Measurements from ENCODE around the gene DBN1. TPM values are rescaled to one million over a fixed set of nuclear protein-coding genes. Genes with fewer than 3 reads are reported as not detected.

DBN1 gene
- total and polyA plus RNA-seq, 2 experiments from 2014 or later = 106 to 290 TPM

- no peak overlapping the region for H3K4me3 ChIP-seq
These were observed 5.1 kb downstream of the DBN1 start for GRCh38 chr5:177468329-177468684.

More at GRCh38 chr5:177468329-177468684, 5.1 kb downstream of the DBN1 start:
- H3K4me1 ChIP-seq (ENCODE audit: insufficient read depth) = peaks cover 34% of the 10 kb centered on the region
- peaks cover 38% of the 10 kb centered on the region for H3K36me3 ChIP-seq (ENCODE audit: insufficient read depth)
- peaks cover 60% of the 10 kb centered on the region for H3K79me2 ChIP-seq (replicated peaks; ENCODE audit: insufficient read depth)
- no peaks in the 10 kb centered on the region for H3K9me2 ChIP-seq (ENCODE audit: insufficient read depth)
- H3K4me2 ChIP-seq = no peak overlapping the region
- H3F3A ChIP-seq (replicated peaks; ENCODE audit: low read depth) = peaks cover 37% of the 10 kb centered on the region
- peaks cover 82% of the 10 kb centered on the region for H3K36me3 Mint-ChIP-seq (ENCODE audit: low read depth)
- no peak for TF ChIP-seq NANOG (IDR thresholded peaks at IDR 0.05; ENCODE audit: borderline replicate concordance)
- no peak for TF ChIP-seq REST (IDR thresholded peaks at IDR 0.05; ENCODE audit: unreplicated experiment)
- TF ChIP-seq STAT1 (IDR thresholded peaks at IDR 0.05; ENCODE audit: unreplicated experiment) = no peak
- TF ChIP-seq EZH2phosphoT487 (IDR thresholded peaks at IDR 0.05; ENCODE audit: unreplicated experiment) = no peak
- TF ChIP-seq CREB1 (CRISPR knock-in tag; IDR thresholded peaks at IDR 0.05; ENCODE audit: low read depth) = no peak
- TF ChIP-seq ZNF462 (CRISPR knock-in tag; IDR thresholded peaks at IDR 0.05) = no peak
- TF ChIP-seq ZNF114 (CRISPR knock-in tag; IDR thresholded peaks at IDR 0.05) = no peak
- no peak for TF ChIP-seq JUNB (IDR thresholded peaks at IDR 0.05; ENCODE audit: unreplicated experiment)
- TF ChIP-seq POLR2AphosphoS5 (IDR thresholded peaks at IDR 0.05; ENCODE audit: low read depth) = no peak
- TF ChIP-seq ETS1 (IDR thresholded peaks at IDR 0.05) = no peak
- no peak for TF ChIP-seq ZNF331 (CRISPR knock-in tag; IDR thresholded peaks at IDR 0.05; ENCODE audit: low read depth)
- no peak for TF ChIP-seq EZH2 (IDR thresholded peaks at IDR 0.05; ENCODE audit: low read depth, unreplicated experiment)
- no peak for TF ChIP-seq CTCF (conservative IDR thresholded peaks at IDR 0.05; ENCODE audit: low read depth in 2 of 2)
- peaks cover 21% of the 10 kb centered on the region for H3K27me3 Mint-ChIP-seq (ENCODE audit: insufficient read depth, low read depth, poor library complexity)
- H3K27ac ChIP-seq (ENCODE audit: low read depth) = no peak overlapping the region
- no peaks in the 10 kb centered on the region for H3K27me3 ChIP-seq (ENCODE audit: insufficient read depth)
- H4K20me1 ChIP-seq (replicated peaks; ENCODE audit: insufficient read depth) = peaks cover 50% of the 10 kb centered on the region
- ATAC-seq (no peak), DNase-seq (ENCODE audit: low spot score) (no peak)
- no peak overlapping the region for H2AFZ ChIP-seq
- H3K4me1 Mint-ChIP-seq = peaks cover 29% of the 10 kb centered on the region
- H3K9me3 Mint-ChIP-seq = peaks cover 12% of the 10 kb centered on the region
- no peak overlapping the region; the same call in 1 of the 2 replicates for H3K27ac Mint-ChIP-seq
- no peak overlapping the region; the same call in 2 of the 3 replicates for H3K4me3 Mint-ChIP-seq
